Kidney (tissue), 14 donors: ENCODE results near the gene SH3PXD2B. TPM values are rescaled to one million over a fixed set of nuclear protein-coding genes. Genes with fewer than 3 reads are reported as not detected.

Experiments used
- DNase-seq, 5 donors: peaks; one replicate each; pipeline ENCODE4 v3.0.0-alpha.2; 2013 to 2020
- FAIRE-seq: peaks from 2 replicates; lab custom pipeline; 2012; peaks lifted over from hg19 to GRCh38; lab: Jason Lieb, UNC
- H3K27ac ChIP-seq, 2 donors: one replicate each; pipeline ENCODE4 v1.7.0; 2013; ENCODE audit warnings: low read depth in 2 of 2, low read length in 2 of 2, inconsistent platforms in 1 of 2
- H3K27me3 ChIP-seq: one replicate; pipeline ENCODE4 v1.7.1; 2013; ENCODE audit warnings: low read length, inconsistent platforms; ENCODE audit not compliant: control insufficient read depth, insufficient read depth
- H3K36me3 ChIP-seq, 3 donors: one replicate each; pipeline versions ENCODE4 v1.7.0 to v1.7.1; 2013; ENCODE audit warnings: low read length in 3 of 3, control low read depth in 1 of 3, inconsistent platforms in 1 of 3; ENCODE audit not compliant: insufficient read depth in 3 of 3, control insufficient read depth in 2 of 3
- H3K4me1 ChIP-seq, 3 donors: one replicate each; pipeline versions ENCODE4 v1.7.0 to v1.7.1; 2013; ENCODE audit warnings: low read length in 3 of 3, inconsistent platforms in 1 of 3, low read depth in 1 of 3; ENCODE audit not compliant: control insufficient read depth in 2 of 3, insufficient read depth in 2 of 3
- H3K4me3 ChIP-seq, 3 donors: one replicate each; pipeline versions ENCODE4 v1.7.0 to v1.8.1; 2013; ENCODE audit warnings: low read length in 3 of 3, control low read depth in 1 of 3, inconsistent platforms in 1 of 3
- H3K9ac ChIP-seq, 3 donors: one replicate each; pipeline versions ENCODE4 v1.7.0 to v1.7.1; 2013; ENCODE audit warnings: low read length in 3 of 3, control low read depth in 1 of 3, inconsistent platforms in 1 of 3
- H3K9me3 ChIP-seq, 3 donors: one replicate each; pipeline versions ENCODE4 v1.7.0 to v1.7.1; 2013; ENCODE audit warnings: low read length in 3 of 3, control low read depth in 1 of 3, inconsistent platforms in 1 of 3; ENCODE audit not compliant: control insufficient read depth in 2 of 3, insufficient read depth in 1 of 3
- CTCF ChIP-seq: IDR thresholded peaks from 3 replicates; pipeline ENCODE4 v1.5.1; 2012; ENCODE audit warnings: mild to moderate bottlenecking, moderate library complexity, borderline replicate concordance; ENCODE audit not compliant: insufficient read depth; ENCODE audit errors: extremely low read depth
- intact Hi-C: fragments of 100-400 bp; cut with DNase I; formaldehyde crosslinking; loops from one replicate; pipeline ENCODE4 v1.11.1; 2022
- polyA plus RNA-seq: library from polyadenylated mRNA; stranded (reverse); fragments of 350-450 nt; fragmentation: Illumina TruSeq; extraction: RNeasy Lipid Tissue Mini Kit (QIAGEN cat#74804); gene quantifications from one replicate; pipeline ENCODE4 v1.2.3, GENCODE V29; 2014; ENCODE audit warnings: low read depth, low replicate concordance; ENCODE audit not compliant: insufficient read depth
- total RNA-seq: library from RNA; stranded (reverse); fragmentation: NEBNext Ultra II Directional; extraction: Animal tissue kit (Norgen Biotek cat#: 25700); gene quantifications from one replicate; pipeline ENCODE4 v1.2.1, GENCODE V29; 2021
- donor health status: control.
- donor health status: control.
- donor health status: control.
- donor health status: control.
- donor health status: control.
- donor health status: DM: yes; HTN: yes; CAD: no.
- donor health status: Normal renal cell carcinoma (clear cell type).

The SH3PXD2B gene
- total and polyA plus RNA-seq, 2 donors from 2014 or later, result 3.1 to 22.8 TPM

GRCh38 chr5:172336676-172337285 lies 117.5 kb downstream of the SH3PXD2B start:
- Histone ChIP-seq H3K9ac (no peak overlapping the region), H3K36me3 (no peaks in the 10 kb centered on the region), H3K4me1 (no peaks in the 10 kb centered on the region), H3K27me3 (no peaks in the 10 kb centered on the region), H3K9me3 (no peaks in the 10 kb centered on the region), H3K4me3 (no peak overlapping the region), H3K27ac (no peak overlapping the region)
- no peak for TF ChIP-seq CTCF
- intact Hi-C loops, result no loop called here
- DNase-seq (no peak), FAIRE-seq (no peak)

- no peak overlapping the region for H3K4me3 ChIP-seq
- DNase-seq (no peak), FAIRE-seq (no peak)
- TF ChIP-seq CTCF, result no peak
- no peaks in the 10 kb centered on the region for H3K4me1 ChIP-seq
- H3K36me3 ChIP-seq, result no peaks in the 10 kb centered on the region
- no peaks in the 10 kb centered on the region for H3K27me3 ChIP-seq
- intact Hi-C loops, result no loop called here
- no peak overlapping the region for H3K27ac ChIP-seq
- H3K9ac ChIP-seq, result no peak overlapping the region
- no peaks in the 10 kb centered on the region for H3K9me3 ChIP-seq
Measured at GRCh38 chr5:172336264-172336663, 118.1 kb downstream of the SH3PXD2B start.

- intact Hi-C loops, result no loop called here
- Histone ChIP-seq H3K36me3 (no peaks in the 10 kb centered on the region), H3K9ac (no peak overlapping the region), H3K27me3 (no peaks in the 10 kb centered on the region), H3K9me3 (no peaks in the 10 kb centered on the region), H3K4me1 (no peaks in the 10 kb centered on the region), H3K27ac (no peak overlapping the region), H3K4me3 (no peak overlapping the region)
- DNase-seq (no peak), FAIRE-seq (no peak)
- no peak for TF ChIP-seq CTCF
Measured at GRCh38 chr5:172335721-172336120, 118.6 kb downstream of the SH3PXD2B start.

- Histone ChIP-seq H3K27ac (no peak overlapping the region), H3K9ac (no peak overlapping the region), H3K27me3 (no peaks in the 10 kb centered on the region), H3K4me3 (no peak overlapping the region), H3K36me3 (no peaks in the 10 kb centered on the region), H3K4me1 (no peaks in the 10 kb centered on the region), H3K9me3 (no peaks in the 10 kb centered on the region)
- FAIRE-seq (no peak), DNase-seq (no peak)
- no peak for TF ChIP-seq CTCF
- intact Hi-C loops, result no loop called here
Measured at GRCh38 chr5:172334641-172335040, 119.7 kb downstream of the SH3PXD2B start.
